GM21717 (cell line): ENCODE results near the gene VCL.

Experiments
- ATAC-seq: cut with Tn5 transposase; IDR thresholded peaks from one replicate; pipeline ENCODE4 v1.9.1; 2021; ENCODE audit warnings: mild to moderate bottlenecking, moderate library complexity; ENCODE audit not compliant: unreplicated experiment

Gene VCL

DNA sequence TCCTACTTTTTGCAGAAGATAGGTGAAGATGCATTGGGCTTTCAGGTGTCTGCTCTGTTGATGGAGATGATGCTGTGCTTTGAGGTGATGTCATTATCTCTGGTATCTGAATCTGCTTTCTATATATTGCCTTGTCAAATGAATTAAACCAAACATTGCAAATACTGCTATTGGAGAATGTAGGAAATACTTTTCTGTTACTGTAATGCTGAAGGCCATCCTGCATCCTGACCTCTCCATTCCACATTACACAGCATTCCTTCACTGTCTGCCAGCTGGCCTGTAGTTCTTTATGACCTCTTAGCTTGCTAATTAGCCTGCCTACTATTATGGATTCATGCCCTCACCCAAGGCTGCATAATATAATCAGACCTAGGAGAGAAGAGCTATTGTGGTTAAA is 73.2 kb downstream of the VCL start:
- ATAC-seq: no peak

DNA sequence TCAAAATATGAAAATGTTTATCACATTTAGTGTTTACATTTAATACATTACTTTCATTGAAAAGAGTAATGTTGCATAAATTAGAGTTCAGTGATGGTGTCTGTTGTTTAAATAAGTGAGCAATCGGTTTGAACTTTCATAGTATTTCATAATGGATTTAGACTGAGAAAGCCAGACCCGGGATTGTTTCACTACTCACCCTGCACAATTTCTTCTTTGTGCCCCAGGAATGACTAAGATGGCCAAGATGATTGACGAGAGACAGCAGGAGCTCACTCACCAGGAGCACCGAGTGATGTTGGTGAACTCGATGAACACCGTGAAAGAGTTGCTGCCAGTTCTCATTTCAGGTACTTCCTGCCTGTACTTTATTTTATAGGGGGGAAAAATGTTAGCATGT is 74.6 kb downstream of the VCL start:
- ATAC-seq: no peak

DNA sequence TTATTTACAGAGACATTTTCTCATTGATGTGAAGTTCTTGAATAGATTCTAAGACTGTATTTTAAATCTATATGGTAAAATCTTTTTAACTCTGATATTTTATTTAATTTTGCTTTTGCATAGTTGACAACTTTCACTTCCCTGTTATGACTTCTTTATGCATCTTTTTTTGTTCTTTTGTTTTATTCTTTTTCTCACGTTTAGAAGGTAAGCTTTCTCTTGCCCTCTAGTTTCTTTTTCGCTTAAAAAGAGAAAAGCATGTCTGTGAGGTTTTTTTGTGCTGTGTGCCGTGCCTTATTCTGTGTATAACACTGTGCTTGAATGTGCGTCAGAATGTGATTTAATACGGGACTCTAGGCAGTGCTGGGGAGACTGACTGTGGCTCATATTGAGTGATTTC is 78.0 kb downstream of the VCL start:
- ATAC-seq: no peak

DNA sequence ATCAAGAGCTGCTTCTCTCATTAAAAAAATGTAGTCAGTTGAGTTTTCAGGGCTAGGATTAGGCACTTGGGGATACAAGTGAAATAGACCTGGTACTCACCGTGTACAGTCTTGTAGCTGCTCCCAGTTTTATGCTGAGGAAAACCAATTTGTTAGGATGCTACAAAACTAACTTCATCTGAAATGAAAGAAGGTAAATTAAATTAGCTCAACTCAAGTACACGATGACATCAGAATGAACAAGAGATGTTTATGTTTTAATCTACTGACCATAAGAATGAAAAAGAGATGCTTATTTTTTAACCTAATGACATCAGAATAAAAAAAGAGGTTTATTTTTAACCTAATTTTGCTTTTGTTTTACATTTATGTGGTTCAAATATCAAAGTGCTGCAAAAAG is 79.0 kb downstream of the VCL start:
- ATAC-seq: no peak

DNA sequence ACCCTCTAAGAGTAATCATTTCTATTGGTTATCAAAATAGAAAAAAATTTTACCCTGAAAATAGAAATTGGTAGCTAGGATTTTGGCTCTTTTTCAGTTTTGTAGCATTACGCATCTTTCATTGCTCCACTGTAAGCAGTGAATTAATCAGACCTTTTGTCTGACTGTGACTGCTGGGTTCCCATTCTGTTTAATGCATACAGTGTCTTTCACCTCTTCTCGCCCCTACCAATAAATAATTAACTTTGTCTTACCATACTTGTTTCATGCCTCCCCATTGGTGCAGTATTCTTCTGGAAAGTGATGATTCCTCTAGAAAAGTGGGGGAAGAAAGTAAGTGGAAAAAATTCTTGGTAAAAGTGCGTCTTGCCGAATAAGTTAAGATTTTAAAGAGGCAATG is 79.5 kb downstream of the VCL start:
- ATAC-seq: no peak

DNA sequence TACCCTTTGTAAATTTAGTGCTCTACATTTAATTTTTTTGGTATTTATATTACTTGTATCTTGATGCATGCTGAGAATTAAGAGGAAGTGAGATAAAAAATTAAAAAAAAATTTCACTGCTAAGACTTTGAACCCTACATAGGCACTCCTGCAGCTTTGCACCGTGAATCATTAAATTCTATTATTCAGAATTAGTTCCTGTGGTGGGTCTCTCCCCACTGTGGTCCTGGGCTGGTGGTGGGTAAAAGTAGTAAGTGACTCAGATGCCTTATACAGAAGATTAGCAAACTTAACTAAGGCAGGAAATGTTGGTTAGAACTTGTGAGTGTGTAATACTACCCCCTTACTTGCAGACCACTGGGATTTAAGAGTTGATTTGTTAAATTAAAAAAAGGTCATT is 80.1 kb downstream of the VCL start:
- ATAC-seq: no peak

DNA sequence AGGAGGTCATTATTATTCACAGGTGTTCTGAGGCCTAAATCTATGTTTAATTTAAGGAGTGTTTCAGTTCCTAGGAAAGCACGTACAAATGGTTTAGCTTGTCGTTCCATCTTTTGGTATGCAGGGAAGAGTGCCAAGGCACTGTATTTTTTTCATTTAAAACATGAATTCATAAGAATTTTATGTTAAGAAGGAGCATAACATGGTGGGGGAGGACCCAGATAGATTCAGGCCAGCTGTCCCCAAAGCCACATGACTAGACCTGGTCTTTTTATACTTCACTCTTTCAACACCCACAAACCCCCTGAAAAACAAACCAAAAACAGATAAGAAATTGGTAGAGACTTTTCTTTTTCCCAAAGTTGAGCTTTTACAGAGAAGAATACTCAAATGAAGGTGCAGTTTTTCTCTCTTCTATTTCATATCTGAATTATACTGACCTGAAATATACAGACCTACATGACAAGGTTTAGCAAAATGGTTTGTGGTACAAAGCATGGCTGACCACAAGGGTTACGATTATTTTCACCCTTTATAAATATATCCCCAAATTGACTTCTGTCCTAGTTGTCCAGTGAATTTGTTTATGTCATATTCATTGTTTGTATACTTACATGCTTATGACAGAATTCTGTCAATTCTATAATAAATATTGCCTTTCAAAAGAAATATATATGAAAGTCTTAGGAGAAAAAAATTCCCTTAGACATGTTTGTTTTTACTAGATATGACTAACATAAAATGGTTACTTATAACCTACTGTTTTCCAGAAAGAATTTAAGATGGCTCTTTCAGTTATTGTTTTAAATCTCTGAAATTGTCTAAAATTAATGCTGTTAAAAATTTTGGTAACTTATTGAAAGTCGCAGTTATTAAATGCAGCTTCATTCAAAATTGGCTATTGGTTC is 81.4 kb downstream of the VCL start:
- no peak for ATAC-seq

DNA sequence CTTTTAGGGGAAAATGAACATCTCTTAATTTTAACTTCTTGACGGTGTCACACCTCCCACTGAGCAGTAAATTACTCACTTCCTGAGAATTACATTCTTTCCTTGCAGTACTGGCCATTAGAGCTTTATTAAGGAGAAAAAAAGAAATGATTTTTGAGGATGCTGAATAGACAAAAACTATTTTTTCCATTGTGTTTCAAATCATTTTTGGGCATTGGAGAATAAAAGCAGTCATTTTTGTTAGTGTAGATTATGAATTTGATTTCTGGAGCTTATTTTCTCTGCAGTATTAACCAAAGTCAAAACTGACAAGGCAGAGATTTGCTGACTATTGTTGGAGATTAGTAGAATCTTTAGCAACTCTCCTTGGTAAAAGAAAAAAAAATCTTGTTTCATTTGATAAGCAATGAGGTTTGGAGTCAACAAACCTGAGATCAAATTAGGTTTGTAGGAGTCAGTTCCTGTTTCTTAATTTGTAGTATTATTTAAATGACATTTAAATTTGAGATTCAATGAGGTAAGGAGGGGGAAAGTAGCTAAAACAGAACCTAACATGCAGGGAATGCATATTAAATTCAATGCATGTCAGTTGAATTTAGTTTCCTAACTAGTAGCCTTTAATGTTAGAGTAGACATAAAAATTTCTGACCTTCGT is 82.1 kb downstream of the VCL start:
- ATAC-seq: no peak

DNA sequence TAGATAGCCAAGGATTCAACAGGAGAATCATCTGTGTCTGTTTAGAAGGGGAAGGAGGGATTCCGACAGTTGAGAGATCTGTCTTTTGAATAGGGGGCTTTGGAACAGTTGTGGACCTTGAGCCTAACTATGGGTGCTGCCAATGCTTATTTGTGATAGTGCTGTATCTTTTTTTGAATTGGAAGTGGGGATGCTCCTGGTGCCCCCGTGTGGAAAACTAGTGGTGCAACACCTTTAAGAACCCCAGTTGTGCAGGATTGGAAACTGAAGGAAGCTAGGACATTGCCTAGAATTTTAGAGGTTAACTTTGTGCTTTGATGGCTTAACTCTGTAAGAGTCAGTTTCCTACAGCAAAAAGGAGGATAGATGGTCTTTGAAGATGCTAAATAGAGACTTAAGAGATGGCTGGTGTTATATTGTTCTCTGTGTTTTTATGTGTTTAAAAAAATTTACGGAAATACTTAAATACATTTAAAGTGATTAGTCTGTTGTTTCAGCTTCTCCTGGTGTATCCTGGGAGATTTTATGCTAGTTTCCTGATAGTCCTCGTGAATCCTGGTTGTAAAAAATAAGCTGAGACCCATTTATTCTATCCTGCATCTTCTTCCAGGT is 83.4 kb downstream of the VCL start:
- no peak for ATAC-seq

DNA sequence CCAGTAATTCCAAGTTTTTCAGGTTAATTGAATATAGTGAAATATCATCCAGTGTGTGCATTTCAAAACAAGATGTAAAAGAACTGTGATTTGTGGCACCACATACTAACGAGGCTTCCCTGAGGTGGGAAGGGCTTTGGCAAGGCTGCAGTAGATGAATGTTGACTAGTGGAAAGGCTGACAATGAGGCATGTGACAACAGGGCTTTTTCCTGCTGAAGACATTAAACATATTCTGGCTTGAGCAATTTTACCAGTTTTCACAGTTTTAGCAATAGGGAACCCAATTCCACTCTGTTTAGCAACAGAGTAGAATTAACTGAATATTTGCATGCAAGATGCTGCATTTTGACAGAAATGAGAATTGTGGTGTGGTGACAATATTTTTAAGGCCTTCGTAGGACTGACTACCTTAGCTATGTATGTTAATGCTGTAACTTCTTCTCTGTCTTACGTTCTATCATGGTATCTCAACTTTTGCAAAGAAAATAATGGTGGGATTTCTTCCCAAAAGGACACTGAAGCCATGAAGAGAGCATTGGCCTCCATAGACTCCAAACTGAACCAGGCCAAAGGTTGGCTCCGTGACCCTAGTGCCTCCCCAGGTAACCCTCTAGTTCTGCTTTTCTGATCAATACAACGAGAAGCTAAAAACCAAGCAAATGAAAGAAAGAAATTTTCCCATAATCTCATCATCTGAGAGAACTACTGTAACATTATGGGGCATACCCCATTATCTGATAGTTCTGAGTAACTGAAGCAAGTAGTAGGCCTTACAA is 84.2 kb downstream of the VCL start:
- no peak for ATAC-seq

DNA sequence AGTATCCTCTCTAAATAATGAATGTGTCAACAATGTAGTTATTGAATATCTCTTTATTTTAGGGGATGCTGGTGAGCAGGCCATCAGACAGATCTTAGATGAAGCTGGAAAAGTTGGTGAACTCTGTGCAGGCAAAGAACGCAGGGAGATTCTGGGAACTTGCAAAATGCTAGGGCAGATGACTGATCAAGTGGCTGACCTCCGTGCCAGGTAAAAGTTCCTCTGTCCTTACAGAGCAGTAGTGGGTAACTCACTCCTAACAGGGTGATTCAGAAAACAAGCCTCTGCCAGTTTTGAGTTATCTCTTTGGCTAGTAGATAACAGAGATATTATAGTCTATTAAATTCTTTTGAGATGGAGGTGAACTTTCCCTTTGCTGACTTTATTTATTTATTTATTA is 85.4 kb downstream of the VCL start:
- ATAC-seq: no peak

DNA sequence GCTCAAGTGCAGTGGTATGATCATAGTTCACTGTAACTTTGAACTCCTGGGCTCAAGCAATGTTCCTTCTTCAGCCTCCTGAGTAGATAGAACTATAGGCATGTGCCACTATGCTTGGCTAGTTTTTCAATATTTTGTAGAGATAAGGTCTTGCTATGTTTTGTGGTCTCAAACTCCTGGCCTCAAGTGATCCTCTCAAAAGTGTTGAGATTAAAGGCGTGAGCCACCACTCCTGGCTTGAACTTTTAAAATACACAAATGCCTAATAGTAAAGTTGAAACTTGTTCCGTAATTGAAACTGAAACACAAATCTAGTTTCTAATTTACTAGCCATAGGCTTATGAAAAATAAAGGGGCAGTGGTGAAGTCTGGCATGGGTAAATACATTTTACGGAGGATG is 87.0 kb downstream of the VCL start:
- ATAC-seq: peak; percentile 81

DNA sequence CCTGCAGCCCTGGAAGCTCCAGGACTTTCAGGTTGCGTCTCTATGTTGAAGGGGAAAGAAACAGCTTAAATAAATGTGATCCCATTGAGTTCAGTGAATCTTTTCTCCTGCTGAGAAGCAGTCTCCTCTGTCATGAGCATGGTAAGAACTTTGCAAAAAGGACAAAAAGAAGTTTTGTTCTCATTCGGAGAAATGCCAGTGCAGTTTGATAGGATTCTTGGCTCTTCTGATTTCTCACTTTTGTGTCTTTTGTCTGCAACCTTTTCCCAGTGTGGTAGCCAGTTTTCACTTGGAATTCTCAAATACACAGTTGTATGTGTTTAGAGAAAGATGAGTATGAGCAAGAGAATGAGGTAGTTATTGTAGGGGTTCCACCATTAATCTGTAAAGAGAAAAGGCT is 88.4 kb downstream of the VCL start:
- no peak for ATAC-seq

DNA sequence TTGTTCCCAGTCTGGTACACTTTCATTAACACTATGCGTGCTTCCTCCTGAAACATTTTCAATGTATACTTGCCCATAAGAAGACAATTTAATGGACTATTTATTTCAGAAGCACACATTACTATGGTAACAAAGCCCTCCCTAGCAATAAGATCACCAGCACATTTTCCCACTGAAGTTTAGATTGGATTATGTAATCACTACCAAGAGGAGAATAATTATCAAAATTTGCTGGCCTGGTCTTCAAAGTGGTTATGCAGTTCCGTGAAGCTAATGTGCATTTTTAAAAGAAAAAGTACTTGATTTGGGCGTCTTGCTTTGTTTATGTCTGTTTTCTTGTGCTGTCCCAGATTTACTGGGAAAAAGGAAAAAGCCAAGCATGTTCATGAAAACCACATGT is 90.8 kb downstream of the VCL start:
- ATAC-seq: no peak

DNA sequence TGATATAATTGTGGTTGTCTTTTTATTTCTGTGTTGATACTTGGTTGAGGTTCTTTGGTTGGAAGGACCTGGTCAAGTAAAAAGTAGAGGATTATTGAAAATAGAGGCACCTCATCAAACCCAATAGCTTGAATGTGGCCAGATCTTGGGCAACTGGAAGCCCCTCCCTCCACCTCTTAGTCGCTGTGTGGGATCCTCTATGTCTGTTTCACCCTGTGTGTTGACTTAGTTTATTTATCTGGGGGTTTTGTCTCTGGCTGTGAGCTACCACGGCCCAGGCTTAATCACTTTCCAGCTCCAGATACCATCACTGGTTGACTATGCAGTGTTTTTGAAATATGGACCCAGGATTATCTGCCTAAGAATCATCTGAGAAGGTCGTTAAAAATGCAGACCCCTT is 94.5 kb downstream of the VCL start:
- ATAC-seq: no peak

DNA sequence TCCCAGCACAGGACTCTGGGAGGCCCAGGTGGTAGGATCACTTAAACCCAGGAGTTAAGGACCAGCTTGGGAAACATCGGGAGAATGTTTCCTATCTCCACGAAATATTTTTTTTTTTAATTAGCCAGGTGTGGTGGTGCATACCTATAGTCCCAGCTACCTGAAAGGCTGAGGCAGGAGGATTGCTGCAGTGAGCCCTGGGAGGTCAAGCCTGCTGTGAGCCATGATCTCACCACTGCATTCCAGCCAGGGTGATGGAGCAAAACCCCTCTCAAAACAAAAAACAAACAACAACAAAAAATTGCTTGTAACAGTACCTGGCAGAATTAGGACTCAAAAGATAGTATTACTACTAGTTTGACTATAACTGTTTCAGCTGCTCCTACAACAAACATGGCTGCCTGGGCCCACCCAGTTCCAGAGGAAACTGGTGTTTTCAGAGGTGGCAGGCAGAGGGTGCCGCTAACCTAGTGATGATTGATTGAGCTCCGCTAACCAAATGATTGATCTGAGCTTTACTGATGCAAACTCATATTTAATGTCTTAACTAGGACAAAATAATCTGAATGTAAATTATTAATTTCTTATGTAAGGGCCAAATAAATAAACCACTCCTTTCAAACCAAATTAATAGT is 95.7 kb downstream of the VCL start:
- no peak for ATAC-seq

DNA sequence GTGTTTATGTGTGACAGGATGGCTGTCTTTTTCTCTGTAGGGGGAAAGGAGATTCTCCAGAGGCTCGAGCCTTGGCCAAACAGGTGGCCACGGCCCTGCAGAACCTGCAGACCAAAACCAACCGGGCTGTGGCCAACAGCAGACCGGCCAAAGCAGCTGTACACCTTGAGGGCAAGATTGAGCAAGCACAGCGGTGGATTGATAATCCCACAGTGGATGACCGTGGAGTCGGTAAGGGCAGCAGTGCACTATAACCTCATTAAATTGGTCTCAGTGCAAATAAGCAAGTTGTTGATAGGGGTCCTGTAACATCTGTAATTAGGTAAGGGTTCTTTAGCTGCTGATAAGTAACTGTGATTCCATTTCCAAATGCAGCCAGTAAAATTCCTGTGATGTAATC is 96.3 kb downstream of the VCL start:
- ATAC-seq: no peak

DNA sequence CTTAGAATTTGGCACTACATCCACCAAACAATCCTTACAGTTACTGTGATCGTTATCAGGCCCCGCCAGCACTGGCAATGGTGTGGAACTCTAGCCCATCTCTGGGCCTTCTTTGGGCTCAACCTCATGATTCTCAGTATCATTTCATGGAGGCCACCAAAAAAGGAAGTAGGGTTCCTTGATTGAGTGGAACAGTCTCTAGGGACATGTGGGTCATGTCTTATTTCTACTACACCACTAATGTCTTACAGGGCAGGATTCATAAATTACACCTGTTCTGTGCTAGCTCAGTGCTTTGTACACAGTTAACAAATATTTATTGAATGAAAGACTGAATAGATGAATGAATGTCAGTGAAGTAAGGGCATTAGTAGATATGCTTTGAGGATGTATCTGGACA is 98.9 kb downstream of the VCL start:
- ATAC-seq: peak; percentile 77

DNA sequence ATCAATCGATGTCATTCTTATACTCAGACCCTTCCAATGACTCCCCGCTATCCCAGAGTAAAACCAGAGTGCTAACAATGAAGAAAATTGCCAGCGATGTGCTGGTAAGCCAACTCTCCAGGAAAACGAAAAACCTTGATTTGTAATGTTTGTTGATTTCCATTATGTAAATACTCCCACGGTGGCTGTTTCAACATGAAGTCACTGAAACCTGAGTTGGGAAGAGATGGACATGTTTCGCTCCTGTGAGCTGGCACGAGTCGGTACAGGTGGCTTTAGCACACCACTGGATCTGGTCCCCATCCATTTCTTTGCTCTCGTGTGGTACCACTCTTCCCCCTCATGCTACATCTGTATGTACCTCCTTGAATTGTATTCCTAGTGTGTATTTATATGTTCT is 99.9 kb downstream of the VCL start:
- ATAC-seq: no peak

DNA sequence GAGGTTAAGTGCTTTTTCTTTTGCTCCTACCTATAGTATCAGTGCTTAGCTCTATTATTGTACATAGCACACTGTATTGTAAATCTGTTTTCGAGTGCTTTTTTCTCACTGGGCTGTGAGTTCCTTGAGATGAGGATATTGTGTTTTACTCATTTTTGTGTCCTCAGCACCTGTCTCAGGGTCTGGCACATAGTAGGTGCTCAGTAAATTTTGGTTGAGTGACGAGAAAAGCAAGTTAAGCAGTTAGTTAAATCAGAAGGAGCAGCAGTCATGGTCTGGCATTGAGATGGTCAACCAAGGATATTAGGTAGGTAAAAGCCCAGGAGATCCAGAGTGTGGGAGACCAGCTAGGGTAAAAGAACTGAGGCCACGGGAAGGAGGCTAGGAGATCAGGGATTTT is 101.5 kb downstream of the VCL start:
- ATAC-seq: no peak

DNA sequence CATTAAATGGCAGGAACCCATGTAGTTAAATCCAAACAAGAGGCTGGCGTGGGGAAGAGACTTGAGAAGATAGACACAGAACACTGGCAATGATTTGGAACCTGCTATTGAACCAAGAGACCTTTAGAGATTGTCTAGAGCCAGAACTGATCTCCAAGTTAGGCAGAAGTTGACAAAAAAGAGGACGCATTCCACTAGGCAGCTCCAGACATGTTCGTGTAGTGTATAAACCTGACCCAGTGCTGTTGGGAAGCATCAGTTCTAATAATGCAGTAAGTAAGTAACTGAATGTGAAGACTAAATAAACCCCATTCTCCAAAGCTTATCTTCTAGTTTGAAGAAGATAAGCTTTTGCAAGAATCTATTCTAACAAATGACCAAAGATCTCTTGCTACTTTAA is 101.9 kb downstream of the VCL start:
- no peak for ATAC-seq
